Astrocyte of the spinal cord (primary cell): ENCODE data around the gene MRPL21.

Source experiments
- DNase-seq: peaks from one replicate; pipeline ENCODE4 v3.0.0; 2011; ENCODE audit warnings: low read depth, low spot score
- H3K4me3 ChIP-seq: 2 replicates; pipeline ENCODE4 v1.5.1; 2011; ENCODE audit warnings: low read depth, mild to moderate bottlenecking, low read length, moderate library complexity
- in situ Hi-C: cut with HindIII; loops from 2 replicates; pipeline ENCODE4 v1.10.0; 2017; ENCODE audit warnings: low sequenced_read_pairs
- TF ChIP-seq, protein P1 (sequence below): IDR thresholded peaks from 2 replicates; pipeline ENCODE4 v1.5.1; 2012; ENCODE audit warnings: low read depth, mild to moderate bottlenecking, low read length, inconsistent platforms

Gene MRPL21

DNA sequence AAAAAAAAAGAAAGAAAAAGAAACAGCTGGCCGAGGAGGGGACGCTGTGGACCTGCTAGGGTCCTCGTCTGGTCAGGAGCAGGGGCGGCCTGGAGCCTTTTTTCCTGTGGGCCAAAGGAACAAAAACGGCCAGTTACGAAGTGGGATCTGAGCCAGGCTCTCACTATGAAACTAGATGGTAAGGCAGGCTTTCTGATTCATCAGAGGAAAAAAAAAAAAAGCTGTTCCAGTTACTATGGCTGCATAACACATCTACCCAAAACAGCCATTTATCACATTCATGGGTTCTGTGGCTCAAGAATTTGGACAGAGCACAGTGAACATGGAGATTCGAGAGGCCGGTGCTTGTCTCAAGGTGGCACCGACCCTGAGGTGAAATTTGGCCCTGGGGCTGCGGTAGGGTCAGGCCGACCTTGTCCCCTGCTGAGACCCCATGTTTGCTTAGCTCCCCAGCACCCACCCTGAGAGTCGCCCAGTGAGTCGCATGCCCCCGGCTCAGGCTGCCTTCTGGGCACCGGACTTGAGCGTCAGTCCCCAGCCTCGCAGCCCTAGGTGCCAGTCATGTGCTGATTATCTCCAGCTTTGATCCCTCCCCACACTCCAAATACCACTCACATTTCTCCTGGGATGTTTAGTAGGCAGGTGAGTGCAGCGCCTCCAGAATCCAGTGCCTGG is 42.9 kb upstream of the MRPL21 start:
- in situ Hi-C loops: no loop called here

DNA sequence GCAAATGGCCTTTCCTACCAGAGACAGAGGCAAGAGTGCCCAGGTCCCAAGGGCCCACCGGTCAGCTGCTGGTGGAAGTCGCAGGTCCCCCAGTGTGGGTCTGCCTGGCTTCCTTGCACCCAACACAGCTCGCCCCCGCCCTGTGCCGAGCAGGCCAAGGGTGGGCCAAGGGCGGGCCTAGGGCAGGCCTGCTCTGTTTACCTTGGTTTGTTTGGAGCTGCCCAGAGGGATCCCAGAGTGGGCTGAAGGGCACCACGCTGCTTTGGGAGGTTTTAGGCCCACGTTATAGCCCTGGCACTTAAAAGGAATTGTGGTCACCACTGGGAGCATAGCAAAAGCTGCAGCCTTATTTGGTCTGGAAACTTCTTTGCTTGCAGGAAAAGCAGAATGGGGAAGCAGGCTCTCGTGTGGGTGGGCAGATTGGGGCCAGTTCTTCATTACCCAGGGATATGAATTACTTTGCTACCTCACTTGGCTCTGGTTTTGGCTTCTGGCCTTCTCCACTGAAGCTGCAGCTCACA is 39.2 kb upstream of the MRPL21 start:
- H3K4me3 ChIP-seq: no peak overlapping the region
- TF ChIP-seq, protein P1, sequence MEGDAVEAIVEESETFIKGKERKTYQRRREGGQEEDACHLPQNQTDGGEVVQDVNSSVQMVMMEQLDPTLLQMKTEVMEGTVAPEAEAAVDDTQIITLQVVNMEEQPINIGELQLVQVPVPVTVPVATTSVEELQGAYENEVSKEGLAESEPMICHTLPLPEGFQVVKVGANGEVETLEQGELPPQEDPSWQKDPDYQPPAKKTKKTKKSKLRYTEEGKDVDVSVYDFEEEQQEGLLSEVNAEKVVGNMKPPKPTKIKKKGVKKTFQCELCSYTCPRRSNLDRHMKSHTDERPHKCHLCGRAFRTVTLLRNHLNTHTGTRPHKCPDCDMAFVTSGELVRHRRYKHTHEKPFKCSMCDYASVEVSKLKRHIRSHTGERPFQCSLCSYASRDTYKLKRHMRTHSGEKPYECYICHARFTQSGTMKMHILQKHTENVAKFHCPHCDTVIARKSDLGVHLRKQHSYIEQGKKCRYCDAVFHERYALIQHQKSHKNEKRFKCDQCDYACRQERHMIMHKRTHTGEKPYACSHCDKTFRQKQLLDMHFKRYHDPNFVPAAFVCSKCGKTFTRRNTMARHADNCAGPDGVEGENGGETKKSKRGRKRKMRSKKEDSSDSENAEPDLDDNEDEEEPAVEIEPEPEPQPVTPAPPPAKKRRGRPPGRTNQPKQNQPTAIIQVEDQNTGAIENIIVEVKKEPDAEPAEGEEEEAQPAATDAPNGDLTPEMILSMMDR: no peak
- in situ Hi-C loops: no loop called here
- peak; percentile 27 for DNase-seq

More for the DNA sequence above, 42.9 kb upstream of the MRPL21 start:
- no peak overlapping the region for H3K4me3 ChIP-seq
- TF ChIP-seq, protein P1: no peak
- peak; percentile 89 for DNase-seq

DNA sequence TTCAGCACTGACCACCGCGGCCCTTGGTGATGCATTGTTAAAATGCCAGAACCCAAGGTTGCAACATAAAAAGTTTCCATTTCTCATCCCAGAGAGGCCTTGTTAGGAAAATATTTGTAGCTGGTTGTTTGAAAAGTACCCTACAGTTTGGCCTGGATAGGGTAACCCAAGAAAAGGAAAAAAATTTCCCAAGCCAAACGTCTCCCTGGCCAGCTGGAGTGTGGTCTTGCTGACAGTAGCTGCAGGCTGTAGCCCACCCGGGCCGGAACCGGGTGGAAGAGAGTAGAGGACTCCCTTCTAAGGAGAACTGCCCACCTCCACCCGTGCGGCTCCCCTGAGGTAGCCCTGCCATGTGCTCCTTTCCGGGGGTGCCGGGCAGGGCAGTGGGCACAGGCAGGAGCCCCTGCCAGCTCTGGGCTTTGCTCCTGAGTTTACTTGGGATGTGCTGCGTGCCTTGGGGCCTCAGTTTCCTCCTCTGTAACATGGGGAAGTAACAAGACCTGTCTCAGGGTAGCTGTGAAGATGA is 38.5 kb upstream of the MRPL21 start:
- H3K4me3 ChIP-seq: no peak overlapping the region
- in situ Hi-C loops: no loop called here
- TF ChIP-seq, protein P1: no peak
- no peak for DNase-seq

DNA sequence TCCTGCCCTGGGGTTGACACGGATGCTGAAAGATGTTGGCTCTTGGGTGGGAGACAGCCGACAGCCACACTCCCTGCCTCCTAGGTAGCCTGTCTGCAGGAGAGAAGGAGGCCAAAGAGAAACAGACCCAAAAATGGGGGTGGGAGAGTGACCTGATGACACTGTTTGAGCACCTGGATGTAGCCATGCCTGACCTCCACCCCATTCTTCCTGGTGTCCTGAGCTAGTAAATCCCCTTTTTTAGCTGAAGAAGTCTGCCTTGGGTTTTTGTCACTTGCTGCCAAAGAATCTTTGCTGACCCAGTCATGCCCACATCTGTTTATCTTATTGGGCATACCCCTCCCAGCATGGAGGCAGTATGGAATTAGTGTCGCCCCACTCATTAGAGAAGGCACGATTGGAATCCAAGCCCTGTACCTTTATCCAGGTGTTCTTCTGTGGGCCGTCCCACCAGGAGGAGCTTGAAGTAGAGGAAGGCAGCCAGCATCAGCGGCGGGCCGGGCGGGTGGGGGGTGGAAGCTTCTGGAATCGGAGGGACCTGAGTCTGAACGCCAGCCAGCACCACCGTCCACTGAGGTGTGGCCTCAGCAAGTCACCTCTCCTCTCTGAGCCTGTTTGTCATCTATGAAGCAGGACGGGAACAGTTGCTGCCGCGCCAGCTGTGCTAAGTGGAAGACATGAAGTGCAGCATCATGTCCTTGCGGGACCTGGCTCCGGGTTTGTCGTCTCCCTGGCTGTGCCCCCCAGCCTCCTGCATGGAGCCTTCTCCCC is 37.9 kb upstream of the MRPL21 start:
- no peak for DNase-seq
- H3K4me3 ChIP-seq: no peak overlapping the region
- TF ChIP-seq, protein P1: no peak
- in situ Hi-C loops: no loop called here

DNA sequence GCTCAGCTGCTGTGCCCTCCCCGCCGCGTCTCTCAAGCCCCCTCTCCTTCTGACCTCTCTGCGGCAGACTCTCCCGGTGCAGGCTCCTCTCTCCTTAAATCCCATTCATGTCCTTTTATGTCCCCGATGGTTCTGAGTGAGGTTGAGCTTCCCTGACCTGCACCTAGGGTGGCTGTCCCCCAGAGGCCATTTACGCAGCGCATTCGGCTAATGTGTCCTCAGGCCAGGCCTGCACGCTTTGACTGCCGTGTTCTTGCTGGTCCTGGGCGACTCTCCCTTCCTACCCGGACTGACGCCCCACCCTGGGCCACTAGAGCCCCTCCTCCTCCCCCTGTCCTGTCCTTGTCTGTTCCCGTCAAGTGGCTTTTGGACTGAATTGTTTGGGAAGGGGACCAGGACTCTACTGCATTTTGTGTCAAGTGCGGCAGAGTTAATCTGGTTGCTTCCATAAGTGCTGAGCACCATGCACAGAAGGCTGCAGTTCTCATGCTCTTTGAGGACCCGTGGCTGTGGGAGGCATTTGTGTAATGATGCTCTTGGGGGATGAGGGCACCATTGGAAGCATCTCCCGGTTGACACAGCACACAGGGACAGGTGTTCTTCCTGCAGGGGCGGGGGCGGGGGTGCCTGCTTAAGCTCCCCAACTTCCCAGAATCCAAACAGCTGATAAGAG is 37.2 kb upstream of the MRPL21 start:
- in situ Hi-C loops: no loop called here
- no peak overlapping the region for H3K4me3 ChIP-seq

More for the DNA sequence above, 37.2 kb upstream of the MRPL21 start:
- TF ChIP-seq, protein P1: no peak
- DNase-seq: no peak
